HG02981 (cell line): Measurements from ENCODE around the gene PITPNM2.

Source experiments
- ATAC-seq: cut with Tn5 transposase; IDR thresholded peaks from one replicate; pipeline ENCODE4 v1.9.1; 2021; ENCODE audit warnings: mild to moderate bottlenecking, moderate library complexity; ENCODE audit not compliant: unreplicated experiment

The PITPNM2 gene

DNA sequence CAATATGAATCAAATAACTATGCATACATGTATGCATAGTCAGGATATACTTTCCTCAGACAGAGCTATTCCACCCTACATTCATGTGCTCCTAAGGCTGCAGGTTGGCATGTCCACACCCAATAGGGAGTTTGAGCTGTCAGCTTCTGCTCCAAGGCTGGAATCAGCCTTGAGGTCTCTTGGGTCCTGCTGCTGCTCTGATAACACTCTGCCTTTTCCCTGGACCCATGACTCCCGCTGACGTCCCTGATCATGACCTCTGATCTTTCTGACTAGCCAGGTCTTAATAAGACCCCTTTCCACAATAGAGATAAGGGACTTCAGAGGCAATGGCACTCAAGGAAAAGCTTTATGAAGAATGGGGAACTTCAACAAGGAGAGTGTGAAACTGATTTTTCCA, 5.7 kb downstream of the PITPNM2 start:
- no peak for ATAC-seq

DNA sequence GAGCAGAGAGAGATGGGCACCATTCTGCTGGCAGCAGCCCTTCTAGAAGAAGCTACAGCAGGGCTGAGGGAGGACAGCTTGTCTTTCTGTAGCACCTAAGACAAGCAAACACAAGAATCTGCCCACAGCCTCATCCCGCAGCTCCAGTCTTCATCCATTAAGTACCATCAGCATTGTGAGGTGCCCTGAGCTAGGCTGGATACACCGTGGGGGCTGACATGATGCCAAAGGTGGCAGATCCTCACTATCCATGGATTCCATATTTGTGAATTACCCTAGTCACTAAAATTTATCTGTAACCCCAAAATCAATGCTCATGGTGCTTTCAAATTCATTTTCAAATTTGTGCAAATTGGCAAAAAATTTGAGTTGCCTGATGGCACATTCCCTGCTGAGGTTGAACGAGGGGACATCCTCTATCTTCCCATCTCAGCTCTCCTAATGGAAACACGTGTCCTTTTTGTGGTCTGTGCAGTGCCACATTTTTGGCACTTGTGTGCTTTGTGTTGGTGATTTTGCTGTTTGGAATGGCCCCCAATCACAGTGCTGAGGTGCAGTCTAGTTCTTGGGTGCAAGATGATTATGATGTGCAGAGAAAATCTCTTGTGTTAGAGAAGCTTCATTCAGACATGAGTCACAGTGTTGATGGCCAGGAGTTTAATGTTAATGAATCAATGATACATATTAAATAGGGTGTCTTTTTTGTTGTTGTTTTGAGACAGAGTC, 7.0 kb downstream of the PITPNM2 start:
- no peak for ATAC-seq

DNA sequence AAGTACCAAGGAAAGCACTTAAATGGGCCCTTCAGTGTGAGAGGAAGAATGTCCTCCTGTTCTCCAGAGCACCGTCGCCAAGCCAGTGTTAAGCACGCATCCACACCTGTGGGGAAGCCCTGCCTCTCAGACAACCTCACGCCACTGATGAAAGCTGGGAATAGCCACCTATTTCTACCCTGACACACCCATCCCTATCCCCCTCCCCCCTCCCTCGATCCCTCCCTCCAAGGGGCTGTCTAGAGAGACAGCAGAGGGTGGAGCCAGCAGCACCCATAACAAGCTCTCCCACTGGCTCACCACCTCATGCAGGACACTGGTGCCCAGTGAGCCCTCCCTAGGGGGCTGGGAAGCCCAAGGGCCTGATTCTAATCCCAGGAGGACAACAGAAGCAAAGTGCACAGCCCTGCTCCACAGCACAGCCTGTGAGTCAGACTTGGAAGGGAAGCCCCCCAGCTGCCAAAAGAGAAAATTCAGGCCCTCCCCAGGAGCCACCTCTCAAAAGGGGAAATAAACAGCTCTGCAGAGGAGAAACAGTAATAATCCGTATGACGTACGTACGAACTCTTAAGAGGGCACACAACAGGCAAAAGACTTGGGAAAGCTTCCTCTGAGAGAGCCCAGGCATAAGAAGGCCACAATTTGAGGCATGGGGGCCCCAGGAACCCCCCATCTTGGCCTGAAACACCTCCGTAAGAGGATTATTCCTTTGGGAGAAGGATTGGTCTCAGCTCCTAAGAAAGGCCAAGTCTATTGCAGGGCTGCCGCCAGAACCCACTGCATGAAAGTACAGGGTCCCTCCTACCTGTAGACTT, 7.8 kb downstream of the PITPNM2 start:
- ATAC-seq = no peak

DNA sequence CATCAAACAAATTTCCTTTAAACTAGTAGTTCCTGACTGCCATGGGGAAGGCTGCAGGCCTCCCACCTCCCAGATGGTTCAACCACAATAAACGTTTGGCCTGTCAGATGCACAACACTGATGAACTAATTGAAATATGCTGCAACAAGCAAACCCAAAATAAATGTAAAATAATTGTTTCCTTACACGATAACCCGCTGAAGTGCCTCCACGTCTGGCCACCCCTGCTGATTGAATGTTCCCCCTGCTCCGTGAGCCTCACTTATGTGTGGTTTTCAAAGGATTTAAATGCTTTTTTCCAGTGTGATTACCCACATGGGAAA, 8.4 kb downstream of the PITPNM2 start:
- no peak for ATAC-seq

DNA sequence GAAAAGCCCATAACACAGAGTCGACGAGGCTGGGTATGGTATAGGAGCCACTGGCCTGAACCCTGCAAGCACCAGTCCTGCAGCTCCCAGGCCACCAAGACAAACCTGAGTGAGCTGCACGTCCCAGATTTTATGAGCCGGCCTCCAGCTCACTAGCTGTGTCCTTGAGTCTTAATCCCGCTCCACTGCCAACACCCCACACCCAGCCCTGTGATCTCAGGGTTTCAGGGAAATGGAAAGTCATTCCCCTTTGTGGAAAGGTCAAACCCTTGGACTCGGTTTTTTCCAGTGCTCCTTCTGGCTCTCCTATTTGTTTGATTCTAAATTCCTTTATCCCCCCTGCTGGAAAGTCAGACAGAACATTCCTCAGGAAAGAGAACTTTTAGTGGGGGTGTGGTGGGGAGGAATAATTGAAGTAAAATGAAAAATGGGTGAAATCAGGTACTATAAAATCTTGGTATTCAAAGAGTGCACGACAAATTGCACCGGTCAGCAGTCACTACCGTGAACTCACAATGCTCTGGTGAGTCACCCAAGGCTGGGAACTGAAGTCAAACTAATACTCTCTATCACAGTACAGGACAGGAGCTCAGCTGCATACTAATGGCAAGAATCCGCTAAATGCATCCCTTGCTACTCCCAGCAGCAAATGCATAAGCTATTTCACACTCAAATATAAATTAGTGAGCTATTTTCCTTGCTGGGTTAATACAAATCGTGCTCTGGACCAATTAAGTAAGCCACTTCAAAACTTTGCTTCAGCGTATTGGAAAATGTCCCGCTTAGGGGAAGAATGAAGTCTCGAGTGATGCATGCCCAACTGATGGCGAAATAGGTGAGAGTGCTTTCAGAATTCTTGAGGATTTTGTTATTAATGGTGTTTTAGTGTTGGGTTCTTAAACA, 9.0 kb downstream of the PITPNM2 start:
- no peak for ATAC-seq

DNA sequence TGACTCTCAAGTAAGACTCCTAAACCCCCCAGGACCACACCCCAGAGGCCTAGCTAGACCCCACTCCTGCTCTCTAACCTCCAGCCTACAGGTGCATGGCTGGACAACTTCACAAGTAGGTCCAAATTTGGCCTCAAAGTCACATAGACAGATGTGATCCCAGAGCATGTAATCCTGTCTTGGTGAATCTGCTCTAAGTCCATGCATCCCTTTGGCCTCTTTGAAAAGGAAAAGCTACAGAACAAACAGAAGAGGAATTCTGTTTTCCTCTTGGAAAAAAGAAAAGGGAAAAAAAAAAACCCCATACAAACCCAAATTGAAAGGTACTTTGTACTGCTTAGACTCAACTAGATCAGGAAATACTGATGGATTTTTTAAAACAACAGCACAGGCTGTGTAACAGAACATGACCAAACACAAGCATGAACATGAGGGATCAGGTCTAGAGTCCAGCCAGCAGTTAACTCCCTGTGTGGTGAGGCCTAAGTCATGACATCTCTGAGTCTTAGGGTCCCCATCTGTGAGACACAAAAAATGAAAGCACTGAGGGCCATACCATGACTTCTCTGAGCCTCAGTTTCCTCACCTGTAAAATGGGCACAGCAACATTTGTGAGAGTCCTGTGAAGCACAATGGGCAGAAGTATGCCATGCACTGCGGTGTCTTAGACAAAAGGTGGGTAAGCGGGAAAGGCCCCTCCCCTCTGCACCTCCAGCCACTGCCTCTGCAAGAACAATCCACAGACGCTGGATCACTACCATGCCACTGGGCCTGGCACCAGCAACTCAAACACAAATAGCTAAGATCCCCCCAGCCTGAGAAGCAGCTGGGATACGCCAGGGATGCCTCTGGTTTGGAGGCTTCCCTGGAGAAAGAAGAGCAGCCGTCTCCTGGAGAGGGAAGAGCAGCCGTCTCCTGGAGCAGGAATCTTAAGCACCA, 9.9 kb downstream of the PITPNM2 start:
- no peak for ATAC-seq

DNA sequence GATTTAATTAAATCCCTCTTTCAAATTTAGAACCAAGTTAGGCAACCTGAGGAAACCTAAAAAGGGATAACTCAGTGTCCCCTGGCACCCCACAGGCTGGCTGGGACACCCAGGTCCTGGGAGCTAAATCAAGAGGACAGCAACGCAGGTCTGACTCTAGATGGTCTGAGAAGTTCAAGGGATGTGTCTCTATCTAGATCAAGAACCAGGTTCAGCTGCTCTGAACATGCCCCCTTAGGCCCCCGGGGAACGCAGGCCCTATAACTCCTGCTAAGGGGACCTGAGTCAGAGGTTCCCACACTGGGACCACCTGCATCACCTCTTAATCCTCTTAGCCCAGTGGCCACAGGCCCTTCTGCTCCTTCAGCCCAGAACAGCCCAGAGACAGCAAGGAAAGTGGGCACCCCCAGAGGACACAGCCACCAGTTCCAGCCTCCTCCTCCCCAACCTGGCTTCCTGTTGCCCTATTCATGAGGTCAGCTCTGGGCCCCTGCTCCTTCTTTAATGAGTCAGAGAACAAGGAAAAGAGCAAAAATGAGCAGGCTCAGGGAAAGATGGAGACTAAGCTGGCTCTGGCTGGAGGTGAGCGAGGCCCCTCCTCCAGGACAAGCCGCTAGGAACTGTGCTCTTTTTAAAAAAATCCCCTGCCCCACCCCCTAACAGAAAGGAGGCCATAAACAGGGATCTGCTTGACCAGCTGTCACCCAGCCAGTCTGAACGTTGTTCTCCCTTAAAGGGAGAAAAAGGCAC, 10.8 kb downstream of the PITPNM2 start:
- no peak for ATAC-seq

- ATAC-seq = no peak
Measured at GRCh38 chr12:123135688-123136087, 15.2 kb downstream of the PITPNM2 start.

GRCh38 chr12:123134826-123135225, 16.1 kb downstream of the PITPNM2 start:
- no peak for ATAC-seq

DNA sequence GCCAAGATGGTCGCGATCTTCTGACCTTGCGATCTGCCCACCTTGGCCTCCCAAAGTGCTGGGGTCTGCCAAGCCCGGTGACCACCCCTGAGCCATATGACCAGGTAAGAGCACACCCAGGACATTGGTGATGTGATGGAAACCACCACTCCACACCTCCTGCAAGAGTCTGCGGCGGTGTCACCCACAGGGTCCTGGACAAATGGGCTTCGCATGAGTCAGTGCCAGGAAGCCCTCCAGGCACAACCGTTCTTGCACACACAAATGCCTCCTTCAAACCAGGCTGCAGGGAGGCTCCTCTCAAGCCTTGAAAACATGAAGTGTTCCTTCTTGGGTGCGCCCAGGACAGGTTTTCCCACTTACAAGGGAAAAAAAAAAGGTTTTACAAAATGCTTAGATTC, 16.6 kb downstream of the PITPNM2 start:
- no peak for ATAC-seq

DNA sequence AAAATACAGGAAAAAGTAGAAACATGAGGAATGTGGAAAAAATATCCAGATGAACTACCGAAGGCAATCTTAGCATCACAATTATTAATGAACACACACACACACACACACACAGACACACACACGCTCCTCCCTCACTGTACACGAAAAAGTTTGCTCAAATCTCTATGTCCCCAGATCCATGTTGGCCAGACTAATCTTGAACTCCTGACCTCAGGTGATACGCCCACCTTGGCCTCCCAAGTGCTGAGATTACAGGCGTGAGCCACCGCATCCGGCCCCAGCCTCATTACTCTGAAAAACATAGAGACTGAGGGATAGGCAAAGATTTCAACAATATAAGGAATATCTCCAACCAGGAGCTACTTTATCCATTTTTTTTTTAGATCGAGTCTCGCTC, 17.2 kb downstream of the PITPNM2 start:
- ATAC-seq = no peak

- ATAC-seq = no peak
Measured at GRCh38 chr12:123132951-123133619, 17.8 kb downstream of the PITPNM2 start.

DNA sequence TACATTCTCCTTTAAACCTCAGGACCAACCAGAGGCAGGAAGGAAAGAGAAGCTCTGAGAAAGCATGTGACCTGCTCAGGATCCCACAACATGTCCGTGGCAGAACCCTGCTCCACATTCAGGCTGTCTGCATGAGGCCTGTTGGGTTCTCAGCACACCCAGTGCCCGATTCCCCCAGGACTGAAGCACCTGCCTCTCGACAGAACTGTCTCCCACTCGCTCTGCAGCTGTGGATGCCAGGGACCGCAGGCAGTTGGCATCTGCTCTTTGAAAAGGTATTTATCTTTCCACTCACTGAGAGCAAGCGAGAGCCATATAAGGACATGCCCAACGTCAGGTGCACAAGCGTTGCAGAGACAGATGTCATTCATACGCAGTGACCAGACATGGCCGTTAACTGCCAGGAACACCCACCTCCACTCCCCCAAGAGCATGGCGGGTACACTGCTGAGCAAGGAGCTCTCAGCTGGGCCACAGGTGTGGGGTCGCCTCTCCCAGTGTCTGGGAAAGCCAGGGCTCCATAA, 18.9 kb downstream of the PITPNM2 start:
- ATAC-seq = no peak

DNA sequence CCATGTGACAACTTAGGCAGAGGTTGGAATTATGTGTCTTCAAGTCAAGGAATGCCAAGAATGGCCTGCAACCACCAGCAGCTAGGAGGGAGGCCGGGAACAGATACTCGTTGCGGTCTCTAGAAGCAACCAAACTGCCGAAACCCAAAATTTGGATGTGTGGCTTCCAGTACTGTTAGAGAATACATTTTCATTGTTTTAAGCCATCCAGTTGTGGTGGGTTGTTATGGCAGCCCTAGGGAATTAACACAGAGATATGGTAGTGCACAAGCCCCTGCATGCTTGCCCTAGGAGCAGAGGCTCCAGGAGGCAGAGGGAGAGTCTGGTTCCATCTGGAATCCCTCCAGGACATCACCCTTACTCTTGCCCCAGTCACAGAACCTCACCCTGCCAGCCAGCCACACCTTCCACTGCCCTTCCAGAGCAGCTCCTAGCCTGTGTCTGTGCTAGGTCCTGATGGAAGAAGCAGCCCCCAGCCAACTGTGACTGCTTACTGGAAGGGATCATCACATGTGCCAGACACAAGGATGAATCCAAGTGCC, 19.5 kb downstream of the PITPNM2 start:
- ATAC-seq = no peak

- no peak for ATAC-seq
Measured at GRCh38 chr12:123129621-123130020, 21.3 kb downstream of the PITPNM2 start.

- no peak for ATAC-seq
Measured at GRCh38 chr12:123127182-123127495, 23.8 kb downstream of the PITPNM2 start.

DNA sequence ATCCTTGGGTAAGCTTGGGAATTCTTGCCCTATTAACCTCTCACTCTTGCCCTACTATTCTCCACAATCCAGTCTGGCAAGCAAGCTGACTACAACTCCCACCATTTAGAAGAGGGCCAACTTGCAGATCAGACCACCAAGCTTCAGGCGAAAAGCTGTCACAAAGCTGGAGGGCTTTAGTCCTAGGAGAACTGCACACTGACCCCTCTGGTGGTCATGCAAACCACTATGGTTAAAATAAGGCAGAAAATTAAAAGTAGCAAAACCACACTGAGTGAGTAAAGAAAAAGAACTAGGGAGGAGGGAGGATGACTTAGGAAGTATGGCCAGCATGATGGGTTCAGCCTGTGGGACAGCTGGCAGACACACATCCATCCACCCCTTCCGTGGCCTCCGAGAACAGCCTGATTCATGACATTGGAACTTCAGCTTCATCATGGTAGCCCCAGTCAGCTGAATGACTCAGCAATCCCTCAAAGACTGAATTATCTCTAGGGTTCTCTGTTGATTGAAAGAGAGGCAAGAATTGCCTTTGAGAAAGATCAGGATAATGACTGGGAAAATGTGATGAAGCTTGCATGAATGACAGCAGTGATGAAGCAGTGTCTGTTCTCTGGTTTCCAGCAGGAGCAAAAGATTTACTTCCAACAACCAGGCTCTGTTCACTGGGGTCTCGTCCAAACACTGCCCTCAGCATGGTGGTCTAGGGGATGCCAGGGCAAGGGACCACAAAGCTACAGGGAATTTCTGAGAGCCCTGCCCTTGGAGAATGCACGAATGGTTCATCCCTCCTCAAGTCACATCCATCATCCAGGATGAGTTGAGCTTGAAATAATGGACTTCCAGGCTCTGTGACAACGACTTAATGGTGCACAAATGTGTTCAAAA, 24.4 kb downstream of the PITPNM2 start:
- no peak for ATAC-seq

- ATAC-seq = no peak
Measured at GRCh38 chr12:123122626-123123025, 28.3 kb downstream of the PITPNM2 start.
